Measurements from ENCODE around the gene CHEK1.
"Not testable (repeated sequence)": the region's sequence is repeated elsewhere in the genome, so short reads cannot be mapped to it uniquely, and the experiment has no call there.

CHEK1 gene

GRCh38 chr11:125701018-125701610 is 76.2 kb downstream of the CHEK1 start:
- DNase-seq (ENCODE audit: low read depth in 2 of 2), result no peak

- no peak for DNase-seq (ENCODE audit: low read depth in 2 of 2)
Measured at GRCh38 chr11:125701858-125702621, 77.1 kb downstream of the CHEK1 start.

- DNase-seq (ENCODE audit: low read depth in 2 of 2), result not testable (repeated sequence)
Measured at GRCh38 chr11:125704686-125705085, 79.7 kb downstream of the CHEK1 start.

GRCh38 chr11:125720781-125721180 is 95.8 kb downstream of the CHEK1 start:
- DNase-seq (ENCODE audit: low read depth in 2 of 2), result no peak

GRCh38 chr11:125724125-125724524 is 99.2 kb downstream of the CHEK1 start:
- DNase-seq (ENCODE audit: low read depth in 2 of 2), result no peak
